ENCODE results near the gene FXR1. TPM values are rescaled to one million over a fixed set of nuclear protein-coding genes. Genes with fewer than 3 reads are reported as not detected.

Gene FXR1
- total RNA-seq, 4 donors from 2014 or later, result 14.2 to 106 (median 58.9) TPM

- DNase-seq, result no peak
- 88 to 93% methylated on average over 2 to 4 of the region's 4 CpGs for WGBS, 2 donors (ENCODE audit: low coverage in 1 of 2)
- H3K4me1 ChIP-seq, result peaks cover 0 to 38% (median 11%) of the 10 kb centered on the region in 4 donors
- TF ChIP-seq POLR2A (IDR thresholded peaks at IDR 0.05) (no peak), EP300 (IDR thresholded peaks at IDR 0.05; ENCODE audit: low read depth) (no peak), POLR2AphosphoS5 (IDR thresholded peaks at IDR 0.05) (no peak)
- TF ChIP-seq, protein P1, sequence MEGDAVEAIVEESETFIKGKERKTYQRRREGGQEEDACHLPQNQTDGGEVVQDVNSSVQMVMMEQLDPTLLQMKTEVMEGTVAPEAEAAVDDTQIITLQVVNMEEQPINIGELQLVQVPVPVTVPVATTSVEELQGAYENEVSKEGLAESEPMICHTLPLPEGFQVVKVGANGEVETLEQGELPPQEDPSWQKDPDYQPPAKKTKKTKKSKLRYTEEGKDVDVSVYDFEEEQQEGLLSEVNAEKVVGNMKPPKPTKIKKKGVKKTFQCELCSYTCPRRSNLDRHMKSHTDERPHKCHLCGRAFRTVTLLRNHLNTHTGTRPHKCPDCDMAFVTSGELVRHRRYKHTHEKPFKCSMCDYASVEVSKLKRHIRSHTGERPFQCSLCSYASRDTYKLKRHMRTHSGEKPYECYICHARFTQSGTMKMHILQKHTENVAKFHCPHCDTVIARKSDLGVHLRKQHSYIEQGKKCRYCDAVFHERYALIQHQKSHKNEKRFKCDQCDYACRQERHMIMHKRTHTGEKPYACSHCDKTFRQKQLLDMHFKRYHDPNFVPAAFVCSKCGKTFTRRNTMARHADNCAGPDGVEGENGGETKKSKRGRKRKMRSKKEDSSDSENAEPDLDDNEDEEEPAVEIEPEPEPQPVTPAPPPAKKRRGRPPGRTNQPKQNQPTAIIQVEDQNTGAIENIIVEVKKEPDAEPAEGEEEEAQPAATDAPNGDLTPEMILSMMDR (IDR thresholded peaks at IDR 0.05), result no peak
- H3K27ac ChIP-seq, result no peak overlapping the region
- peaks cover 0 to 4% (median 0%) of the 10 kb centered on the region in 4 donors for H3K36me3 ChIP-seq
- intact Hi-C loops (cut with DNase I; ENCODE audit: low total_unique reads) (no loop called here), in situ Hi-C loops (cut with MboI; ENCODE audit: low pct_ligation_motif_present in 1 of 4, low pct_unique_long_range_greater_than_20kb in 1 of 4, low sequenced_read_pairs in 3 of 4) (no loop called here)
- no peak overlapping the region for H3K4me3 ChIP-seq
- no peaks in the 10 kb centered on the region for H3K27me3 ChIP-seq
- no peaks in the 10 kb centered on the region for H3K9me3 ChIP-seq
Measured at GRCh38 chr3:180930526-180930925, 18.1 kb downstream of the FXR1 start.

DNA sequence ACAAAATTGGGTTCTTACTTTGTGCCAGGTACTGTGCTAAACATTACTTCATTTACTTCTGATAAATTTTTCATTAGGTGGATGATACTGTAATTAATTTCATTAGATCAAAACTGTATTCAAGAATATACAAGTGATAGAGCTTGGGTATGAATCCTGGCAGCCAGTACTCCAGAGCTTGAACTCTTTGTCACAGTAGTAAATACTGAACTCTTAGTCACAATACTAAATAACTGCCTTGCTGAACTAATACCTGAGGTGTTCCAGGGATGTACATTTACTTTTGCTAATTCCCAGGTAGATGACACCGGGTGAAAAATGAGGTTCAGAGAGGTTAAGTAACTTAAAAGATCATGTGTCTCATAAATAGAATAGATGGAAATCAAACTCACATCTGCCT lies 20.3 kb downstream of the FXR1 start:
- 86 to 94% methylated on average over 1 of the region's 1 CpG for WGBS, 2 donors (ENCODE audit: low coverage in 1 of 2)

GRCh38 chr3:180934638-180935037 lies 22.2 kb downstream of the FXR1 start:
- 90% methylated on average over 1 of the region's 1 CpG for WGBS, 2 donors (ENCODE audit: low coverage in 1 of 2)
- Histone ChIP-seq H3K4me1 (peaks cover 0 to 16% (median 2%) of the 10 kb centered on the region in 4 donors), H3K36me3 (peaks cover 0 to 10% (median 2%) of the 10 kb centered on the region in 4 donors), H3K9me3 (no peaks in the 10 kb centered on the region), H3K4me3 (no peak overlapping the region), H3K27me3 (no peaks in the 10 kb centered on the region), H3K27ac (no peak overlapping the region)
- intact Hi-C loops (cut with DNase I; ENCODE audit: low total_unique reads), result no loop called here
- DNase-seq, result no peak
- in situ Hi-C loops (cut with MboI; ENCODE audit: low pct_ligation_motif_present in 1 of 4, low pct_unique_long_range_greater_than_20kb in 1 of 4, low sequenced_read_pairs in 3 of 4), result no loop called here
- TF ChIP-seq POLR2A (IDR thresholded peaks at IDR 0.05) (no peak), EP300 (IDR thresholded peaks at IDR 0.05; ENCODE audit: low read depth) (no peak), POLR2AphosphoS5 (IDR thresholded peaks at IDR 0.05) (no peak)
- TF ChIP-seq, protein P1 (IDR thresholded peaks at IDR 0.05), result no peak

More for the DNA sequence above, 20.3 kb downstream of the FXR1 start:
- H3K27me3 ChIP-seq, result no peaks in the 10 kb centered on the region
- no peak overlapping the region for H3K27ac ChIP-seq
- TF ChIP-seq, protein P1 (IDR thresholded peaks at IDR 0.05), result no peak
- peaks cover 0 to 10% (median 2%) of the 10 kb centered on the region in 4 donors for H3K36me3 ChIP-seq
- in situ Hi-C loops (cut with MboI; ENCODE audit: low pct_ligation_motif_present in 1 of 4, low pct_unique_long_range_greater_than_20kb in 1 of 4, low sequenced_read_pairs in 3 of 4), result no loop called here
- intact Hi-C loops (cut with DNase I; ENCODE audit: low total_unique reads), result loop anchor here (1.0 kb wide), 1 partner anchor 47 kb away; no protein-coding TSS in a partner anchor
- no peaks in the 10 kb centered on the region for H3K9me3 ChIP-seq
- no peak for DNase-seq
- H3K4me1 ChIP-seq, result peaks cover 0 to 28% (median 9%) of the 10 kb centered on the region in 4 donors
- H3K4me3 ChIP-seq, result no peak overlapping the region

DNA sequence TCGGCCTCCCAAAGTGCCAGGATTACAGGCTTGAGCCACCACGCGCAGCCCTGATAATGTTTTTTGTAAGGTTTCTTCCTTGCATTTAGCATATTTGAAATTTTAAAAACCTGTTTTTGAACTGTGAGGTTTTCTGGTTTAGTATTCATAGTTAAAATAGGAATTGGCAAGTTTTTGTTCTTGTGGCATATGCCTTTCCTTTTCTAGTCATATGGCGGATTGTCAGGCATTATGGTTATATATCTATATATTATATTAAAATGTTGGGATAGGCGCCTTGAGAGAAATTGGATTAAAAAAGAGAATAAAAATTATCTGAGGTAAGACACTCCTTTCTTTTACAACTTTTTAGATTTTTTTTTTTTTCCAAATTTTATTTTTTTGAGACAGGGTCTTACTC lies 28.4 kb downstream of the FXR1 start:
- no peak for TF ChIP-seq POLR2A (IDR thresholded peaks at IDR 0.05)
- WGBS, 2 donors (ENCODE audit: low coverage in 1 of 2), result 95 to 96% methylated on average over 5 of the region's 5 CpGs
- H3K27me3 ChIP-seq, result no peaks in the 10 kb centered on the region
- H3K4me1 ChIP-seq, result no peaks in the 10 kb centered on the region
- peaks cover 0 to 12% (median 2%) of the 10 kb centered on the region in 4 donors for H3K36me3 ChIP-seq
- intact Hi-C loops (cut with DNase I; ENCODE audit: low total_unique reads), result no loop called here
- H3K27ac ChIP-seq, result no peak overlapping the region
- in situ Hi-C loops (cut with MboI; ENCODE audit: low pct_ligation_motif_present in 1 of 4, low pct_unique_long_range_greater_than_20kb in 1 of 4, low sequenced_read_pairs in 3 of 4), result no loop called here
- no peaks in the 10 kb centered on the region for H3K9me3 ChIP-seq
- no peak overlapping the region for H3K4me3 ChIP-seq
- no peak for DNase-seq

DNA sequence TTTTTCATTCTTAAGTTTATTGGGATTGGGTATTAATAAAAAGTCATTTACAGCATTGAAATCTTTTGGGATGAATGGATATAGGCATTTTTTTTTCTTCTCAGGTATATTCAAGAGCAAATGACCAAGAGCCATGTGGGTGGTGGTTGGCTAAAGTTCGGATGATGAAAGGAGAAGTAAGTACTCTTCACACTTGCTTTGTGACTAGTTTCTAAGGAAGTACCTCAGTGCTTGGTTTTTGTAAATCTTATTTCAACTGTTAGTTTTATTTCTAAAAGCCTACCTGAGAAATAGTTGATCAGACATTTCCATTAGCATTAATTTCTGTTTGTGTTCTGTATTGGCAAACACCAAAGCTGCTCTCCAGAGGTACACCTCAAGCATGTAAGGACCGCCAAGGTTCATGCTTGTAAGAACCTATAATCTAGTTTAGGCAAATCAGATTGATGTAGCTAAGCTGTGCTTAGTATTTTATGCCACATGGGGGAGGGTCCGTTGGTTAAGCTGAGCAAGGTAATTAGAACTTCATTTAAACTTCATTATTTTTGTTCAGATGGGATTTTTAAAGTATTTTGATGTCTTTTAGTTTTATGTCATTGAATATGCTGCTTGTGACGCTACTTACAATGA lies 35.4 kb downstream of the FXR1 start:
- WGBS, 2 donors (ENCODE audit: low coverage in 1 of 2), result 87 to 91% methylated on average over 4 of the region's 4 CpGs
- no peaks in the 10 kb centered on the region for H3K9me3 ChIP-seq
- H3K27ac ChIP-seq, result no peak overlapping the region
- in situ Hi-C loops (cut with MboI; ENCODE audit: low pct_ligation_motif_present in 1 of 4, low pct_unique_long_range_greater_than_20kb in 1 of 4, low sequenced_read_pairs in 3 of 4), result no loop called here
- no peak for DNase-seq
- H3K36me3 ChIP-seq, result peaks cover 0 to 54% (median 17%) of the 10 kb centered on the region in 4 donors
- intact Hi-C loops (cut with DNase I; ENCODE audit: low total_unique reads), result no loop called here
- H3K4me1 ChIP-seq, result no peaks in the 10 kb centered on the region
- TF ChIP-seq POLR2AphosphoS5 (IDR thresholded peaks at IDR 0.05), result no peak
- no peak for TF ChIP-seq POLR2A (IDR thresholded peaks at IDR 0.05)
- TF ChIP-seq EP300 (IDR thresholded peaks at IDR 0.05; ENCODE audit: low read depth), result no peak
- TF ChIP-seq, protein P1 (IDR thresholded peaks at IDR 0.05), result no peak
- H3K4me3 ChIP-seq, result no peak overlapping the region
- H3K27me3 ChIP-seq, result no peaks in the 10 kb centered on the region
